Epithelial cell of esophagus (primary cell): ENCODE measurements around the gene CFAP77.
A peak's percentile ranks its signal among the peaks of the same experiment; 100 is the strongest.

Experiments used
- DNase-seq: peaks from one replicate; pipeline ENCODE4 v3.0.0; 2010; ENCODE audit warnings: low read depth
- H3K4me3 ChIP-seq: 2 replicates; pipeline ENCODE4 v1.5.1; 2011; ENCODE audit warnings: mild to moderate bottlenecking, low read length, control low read depth
- CTCF ChIP-seq: IDR thresholded peaks from 2 replicates; pipeline ENCODE4 v1.5.1; 2011; ENCODE audit warnings: low read depth, mild to moderate bottlenecking, low read length, control low read depth, inconsistent platforms; ENCODE audit not compliant: insufficient read depth; ENCODE audit errors: missing control alignments

CFAP77 gene

GRCh38 chr9:132408521-132408920, 1.5 kb upstream of the CFAP77 start:
- no peak for DNase-seq
- no peak overlapping the region for H3K4me3 ChIP-seq
- TF ChIP-seq CTCF, result no peak

GRCh38 chr9:132410642-132411041, 631 bp downstream of the CFAP77 start:
- H3K4me3 ChIP-seq, result no peak overlapping the region
- DNase-seq, result no peak
- TF ChIP-seq CTCF, result no peak

GRCh38 chr9:132411091-132411508, 1.1 kb downstream of the CFAP77 start:
- H3K4me3 ChIP-seq, result no peak overlapping the region
- DNase-seq, result peak; percentile 68
- TF ChIP-seq CTCF, result peak; percentile 56

- TF ChIP-seq CTCF, result peak; percentile 49
- peak; percentile 26 for DNase-seq
- no peak overlapping the region for H3K4me3 ChIP-seq
Observed at GRCh38 chr9:132412089-132412488, 2.1 kb downstream of the CFAP77 start.

GRCh38 chr9:132413926-132414325, 3.9 kb downstream of the CFAP77 start:
- no peak for TF ChIP-seq CTCF
- H3K4me3 ChIP-seq, result no peak overlapping the region
- DNase-seq, result no peak

- H3K4me3 ChIP-seq, result no peak overlapping the region
- DNase-seq, result no peak
- no peak for TF ChIP-seq CTCF
Observed at GRCh38 chr9:132414731-132415130, 4.7 kb downstream of the CFAP77 start.

- no peak for TF ChIP-seq CTCF
- DNase-seq, result no peak
- no peak overlapping the region for H3K4me3 ChIP-seq
Observed at GRCh38 chr9:132415181-132415580, 5.2 kb downstream of the CFAP77 start.
